ENCODE data around the gene HAPSTR1.

DNA sequence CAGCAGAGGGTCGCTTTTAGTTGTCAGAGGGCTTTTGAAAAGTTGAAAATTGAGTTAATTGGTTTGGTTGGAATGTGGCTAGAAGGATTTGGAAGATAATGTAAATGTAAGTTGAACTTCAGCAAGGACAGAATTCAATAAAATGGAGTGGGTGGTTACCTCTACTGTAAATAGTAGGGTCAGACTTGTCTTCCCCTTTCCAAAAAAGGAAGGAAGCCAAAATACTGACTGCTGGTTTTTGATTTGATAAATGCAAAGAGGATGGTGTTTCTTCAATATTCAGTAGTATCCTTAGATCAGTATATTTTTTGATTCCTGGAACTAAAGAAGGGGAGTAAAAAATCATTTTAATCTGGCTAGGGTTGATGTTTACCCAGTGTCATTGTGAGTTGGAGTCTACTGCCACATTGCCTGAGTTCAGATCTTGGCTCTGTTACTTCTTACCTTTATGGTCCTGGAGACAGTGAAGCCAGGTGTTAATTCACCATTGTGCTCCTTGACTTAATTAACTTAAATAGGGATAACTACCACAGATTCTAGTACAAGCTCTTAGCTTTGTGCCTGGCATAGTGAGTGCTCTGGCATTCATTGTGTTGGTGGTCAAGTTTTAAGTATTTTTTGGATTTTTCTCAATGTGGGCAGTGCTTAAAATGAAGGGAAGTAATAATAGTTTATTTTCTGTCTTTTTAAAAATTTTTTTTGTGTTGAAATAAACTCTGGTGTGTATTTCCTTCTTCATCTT is 4.4 kb downstream of the HAPSTR1 start:
- TF ChIP-seq, protein P1, sequence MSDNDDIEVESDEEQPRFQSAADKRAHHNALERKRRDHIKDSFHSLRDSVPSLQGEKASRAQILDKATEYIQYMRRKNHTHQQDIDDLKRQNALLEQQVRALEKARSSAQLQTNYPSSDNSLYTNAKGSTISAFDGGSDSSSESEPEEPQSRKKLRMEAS (IDR thresholded peaks at IDR 0.05), result no peak
- TF ChIP-seq GABPA (IDR thresholded peaks at IDR 0.05 in 1 of 2, conservative IDR thresholded peaks at IDR 0.05 in 1 of 2) (no peak), TAF1 (conservative IDR thresholded peaks at IDR 0.05) (no peak)
- TF ChIP-seq, protein P2, sequence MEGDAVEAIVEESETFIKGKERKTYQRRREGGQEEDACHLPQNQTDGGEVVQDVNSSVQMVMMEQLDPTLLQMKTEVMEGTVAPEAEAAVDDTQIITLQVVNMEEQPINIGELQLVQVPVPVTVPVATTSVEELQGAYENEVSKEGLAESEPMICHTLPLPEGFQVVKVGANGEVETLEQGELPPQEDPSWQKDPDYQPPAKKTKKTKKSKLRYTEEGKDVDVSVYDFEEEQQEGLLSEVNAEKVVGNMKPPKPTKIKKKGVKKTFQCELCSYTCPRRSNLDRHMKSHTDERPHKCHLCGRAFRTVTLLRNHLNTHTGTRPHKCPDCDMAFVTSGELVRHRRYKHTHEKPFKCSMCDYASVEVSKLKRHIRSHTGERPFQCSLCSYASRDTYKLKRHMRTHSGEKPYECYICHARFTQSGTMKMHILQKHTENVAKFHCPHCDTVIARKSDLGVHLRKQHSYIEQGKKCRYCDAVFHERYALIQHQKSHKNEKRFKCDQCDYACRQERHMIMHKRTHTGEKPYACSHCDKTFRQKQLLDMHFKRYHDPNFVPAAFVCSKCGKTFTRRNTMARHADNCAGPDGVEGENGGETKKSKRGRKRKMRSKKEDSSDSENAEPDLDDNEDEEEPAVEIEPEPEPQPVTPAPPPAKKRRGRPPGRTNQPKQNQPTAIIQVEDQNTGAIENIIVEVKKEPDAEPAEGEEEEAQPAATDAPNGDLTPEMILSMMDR (IDR thresholded peaks at IDR 0.05; ENCODE audit: low read depth, low read length, missing input control), result no peak

Data from liver (tissue), 3 donors.